ENCODE results near the gene ANKRD42. TPM values are rescaled to one million over a fixed set of nuclear protein-coding genes. Genes with fewer than 3 reads are reported as not detected.

The ANKRD42 gene
- total and polyA plus RNA-seq, 2 donors (not counting 3 experiments of a cell fraction or from before 2014, with no cell fraction given) = 3.3 to 6.6 TPM

DNA sequence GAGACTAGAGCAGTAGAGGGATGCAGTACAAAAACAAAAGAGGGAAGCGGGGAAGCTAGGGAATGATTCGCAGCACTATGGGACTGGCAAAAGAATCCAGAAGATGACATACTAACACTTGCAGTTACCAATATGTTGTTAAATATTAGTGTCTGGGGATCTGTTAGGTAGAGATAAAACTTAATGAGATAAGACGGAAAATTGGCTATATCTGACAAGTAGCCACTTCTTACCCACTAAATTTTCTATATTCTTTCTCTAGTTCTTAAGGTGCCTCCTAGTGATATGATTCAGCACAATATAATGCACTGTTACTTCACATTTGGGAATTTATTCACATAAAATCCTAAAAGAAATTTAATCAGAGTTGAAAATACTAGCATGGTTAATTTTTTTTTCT, 61.9 kb downstream of the ANKRD42 start:
- no peak for FAIRE-seq
- Histone ChIP-seq H2AFZ (ENCODE audit: low read depth, low read length) (no peak overlapping the region), H3K4me1 (ENCODE audit: control insufficient read depth, extremely low read depth, insufficient read depth, low read length) (peaks cover 14% of the 10 kb centered on the region), H3K27ac (ENCODE audit: insufficient read depth, low read depth, low read length) (no peak overlapping the region), H3K9me1 (replicated peaks; ENCODE audit: control insufficient read depth, extremely low read depth, insufficient read depth, low read length) (no peaks in the 10 kb centered on the region), H3K27me3 (ENCODE audit: control insufficient read depth in 2 of 2, insufficient read depth in 2 of 2, low read length in 2 of 2) (no peaks in the 10 kb centered on the region), H3K4me2 (ENCODE audit: insufficient read depth, low read length) (no peak overlapping the region), H3K36me3 (ENCODE audit: control insufficient read depth in 2 of 2, extremely low read depth in 1 of 2, insufficient read depth in 2 of 2, low read length in 2 of 2) (peaks cover 3 to 5% of the 10 kb centered on the region in 2 experiments), H3K9me3 (replicated peaks; ENCODE audit: control insufficient read depth, insufficient read depth, low read length) (no peaks in the 10 kb centered on the region), H3K4me3 (replicated peaks in 1 of 3; ENCODE audit: insufficient read depth in 1 of 3, low read depth in 1 of 3, low read length in 3 of 3) (no peak overlapping the region), H4K20me1 (replicated peaks; ENCODE audit: control insufficient read depth, extremely low read depth, insufficient read depth, low read length) (no peaks in the 10 kb centered on the region), H3K79me2 (ENCODE audit: control insufficient read depth, insufficient read depth, low read length) (no peaks in the 10 kb centered on the region), H3K9ac (replicated peaks; ENCODE audit: extremely low read depth, insufficient read depth, low read length) (no peak overlapping the region)
- ChIA-PET POLR2A (no interaction called here), CTCF (no interaction called here)
- dilution Hi-C loops (cut with MboI; ENCODE audit: extremely low pct_ligation_motif_present, low sequenced_read_pairs) = no loop called here
- intact Hi-C loops (cut with micrococcal nuclease) = no loop called here
- DNase-seq (ENCODE audit: low read depth, low spot score) = no peak
- BruUV-seq (replicated peaks) = no TSS peak
- TF ChIP-seq GATA2 (IDR thresholded peaks at IDR 0.05; ENCODE audit: insufficient read depth, insufficient read length, low read depth, low read length) = no peak
- no peak for TF ChIP-seq FOS (IDR thresholded peaks at IDR 0.05; ENCODE audit: borderline replicate concordance, insufficient read depth, low read length)
- no peak for TF ChIP-seq MYC (IDR thresholded peaks at IDR 0.05; ENCODE audit: low read depth, low read length)
- no peak for TF ChIP-seq JUN (IDR thresholded peaks at IDR 0.05; ENCODE audit: borderline replicate concordance, insufficient read depth, insufficient read length, low read depth)
- TF ChIP-seq, protein P1, sequence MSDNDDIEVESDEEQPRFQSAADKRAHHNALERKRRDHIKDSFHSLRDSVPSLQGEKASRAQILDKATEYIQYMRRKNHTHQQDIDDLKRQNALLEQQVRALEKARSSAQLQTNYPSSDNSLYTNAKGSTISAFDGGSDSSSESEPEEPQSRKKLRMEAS (IDR thresholded peaks at IDR 0.05; ENCODE audit: insufficient read depth, insufficient read length) = no peak
- TF ChIP-seq POLR2AphosphoS5 (IDR thresholded peaks at IDR 0.05; ENCODE audit: insufficient read depth, low read depth, low read length) = no peak
- TF ChIP-seq CTCF (IDR thresholded peaks at IDR 0.05; ENCODE audit: extremely low read depth in 1 of 2, insufficient read depth in 1 of 2, low read depth in 1 of 2, low read length in 2 of 2) = no peak
- TF ChIP-seq EZH2 (IDR thresholded peaks at IDR 0.05; ENCODE audit: borderline replicate concordance, low read depth, low read length, severe bottlenecking) = no peak
- TF ChIP-seq POLR2A (IDR thresholded peaks at IDR 0.05; ENCODE audit: low read depth, low read length) = no peak
